GM12872 (cell line): ENCODE results near the gene CAMSAP2.

Experiments
- TF ChIP-seq, protein P1 (sequence below): IDR thresholded peaks from 3 replicates; pipeline ENCODE4 v1.5.1; 2011; ENCODE audit warnings: low read depth, mild to moderate bottlenecking, low read length, moderate library complexity; ENCODE audit not compliant: insufficient read depth

Gene CAMSAP2

GRCh38 chr1:200877839-200878551 is 139.3 kb downstream of the CAMSAP2 start:
- TF ChIP-seq, protein P1, sequence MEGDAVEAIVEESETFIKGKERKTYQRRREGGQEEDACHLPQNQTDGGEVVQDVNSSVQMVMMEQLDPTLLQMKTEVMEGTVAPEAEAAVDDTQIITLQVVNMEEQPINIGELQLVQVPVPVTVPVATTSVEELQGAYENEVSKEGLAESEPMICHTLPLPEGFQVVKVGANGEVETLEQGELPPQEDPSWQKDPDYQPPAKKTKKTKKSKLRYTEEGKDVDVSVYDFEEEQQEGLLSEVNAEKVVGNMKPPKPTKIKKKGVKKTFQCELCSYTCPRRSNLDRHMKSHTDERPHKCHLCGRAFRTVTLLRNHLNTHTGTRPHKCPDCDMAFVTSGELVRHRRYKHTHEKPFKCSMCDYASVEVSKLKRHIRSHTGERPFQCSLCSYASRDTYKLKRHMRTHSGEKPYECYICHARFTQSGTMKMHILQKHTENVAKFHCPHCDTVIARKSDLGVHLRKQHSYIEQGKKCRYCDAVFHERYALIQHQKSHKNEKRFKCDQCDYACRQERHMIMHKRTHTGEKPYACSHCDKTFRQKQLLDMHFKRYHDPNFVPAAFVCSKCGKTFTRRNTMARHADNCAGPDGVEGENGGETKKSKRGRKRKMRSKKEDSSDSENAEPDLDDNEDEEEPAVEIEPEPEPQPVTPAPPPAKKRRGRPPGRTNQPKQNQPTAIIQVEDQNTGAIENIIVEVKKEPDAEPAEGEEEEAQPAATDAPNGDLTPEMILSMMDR, result no peak

GRCh38 chr1:200880212-200880611 is 141.5 kb downstream of the CAMSAP2 start:
- TF ChIP-seq, protein P1, result no peak

DNA sequence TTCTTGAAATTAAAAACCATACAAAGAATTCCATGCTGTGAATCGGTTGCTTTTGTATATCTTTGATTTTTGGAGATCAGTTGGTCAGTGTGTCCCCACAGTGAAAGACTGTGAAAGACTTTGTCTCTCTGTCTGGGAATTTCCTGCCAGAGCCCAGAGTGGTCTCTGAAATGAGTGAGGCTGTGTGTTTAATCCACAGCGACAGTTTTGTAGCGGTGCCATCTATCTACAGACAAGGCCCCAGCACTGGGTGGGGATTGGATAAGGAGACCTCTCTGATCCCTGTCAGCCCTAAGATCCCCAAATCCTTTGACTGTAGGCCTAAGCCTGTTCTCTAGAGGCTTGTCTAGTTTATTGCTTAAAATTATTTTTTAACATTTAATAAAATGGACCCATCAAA is 144.4 kb downstream of the CAMSAP2 start:
- TF ChIP-seq, protein P1, result no peak

GRCh38 chr1:200885623-200886402 is 147.1 kb downstream of the CAMSAP2 start:
- TF ChIP-seq, protein P1, result no peak

GRCh38 chr1:200886594-200886993 is 147.9 kb downstream of the CAMSAP2 start:
- TF ChIP-seq, protein P1, result no peak

GRCh38 chr1:200887036-200887435 is 148.3 kb downstream of the CAMSAP2 start:
- TF ChIP-seq, protein P1, result no peak

DNA sequence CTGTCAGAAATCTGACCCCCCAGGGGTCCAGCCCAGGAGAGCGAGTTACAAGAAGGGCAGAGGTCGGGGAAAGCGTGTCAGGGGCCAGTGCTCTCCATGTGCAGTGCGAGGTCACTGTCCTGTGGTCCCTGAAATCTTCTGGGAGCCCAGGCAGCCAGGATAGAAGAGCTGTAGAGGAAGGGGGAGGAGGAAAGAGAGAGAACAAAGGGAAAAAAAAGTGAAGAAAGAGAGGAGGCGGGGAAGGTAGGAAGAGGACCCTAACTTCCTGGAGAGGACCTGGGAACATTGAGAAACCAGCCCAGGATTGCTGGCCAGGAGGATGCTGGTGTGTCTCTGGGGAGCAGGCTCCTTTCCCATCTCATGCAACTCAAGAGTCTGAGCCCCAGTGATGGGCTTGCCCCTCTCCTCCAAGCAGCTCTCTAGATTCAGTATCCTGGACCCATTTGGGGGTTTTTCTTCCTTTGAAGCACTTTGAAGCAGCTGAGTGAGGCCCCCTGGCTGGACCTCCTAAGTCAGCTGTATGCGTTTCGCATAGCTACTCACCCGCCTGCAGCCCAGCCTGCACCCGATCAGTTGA is 149.2 kb downstream of the CAMSAP2 start:
- TF ChIP-seq, protein P1, result no peak
